CD4-positive, CD25-positive, alpha-beta regulatory T cell (primary cell): ENCODE results near the gene UTRN. TPM values are rescaled to one million over a fixed set of nuclear protein-coding genes. Genes with fewer than 3 reads are reported as not detected.

Experiments
- ATAC-seq, 2 donors: fragments of 150-1000 bp; cut with Tn5 transposase; one replicate each; pipeline ENCODE4 v1.10.0; 2021; ENCODE audit warnings: low read depth in 2 of 2, moderate number of reproducible peaks in 2 of 2, moderate library complexity in 1 of 2
- DNase-seq, 3 donors: peaks; one replicate each; pipeline versions ENCODE4 v3.0.0 to v3.0.0-alpha.2; 2012 to 2022; ENCODE audit warnings: mixed read lengths in 1 of 3
- H3K27ac ChIP-seq: one replicate; pipeline ENCODE4 v1.7.0; 2013; ENCODE audit warnings: mild to moderate bottlenecking, low read length; ENCODE audit not compliant: insufficient read depth, poor library complexity, severe bottlenecking
- H3K27me3 ChIP-seq: one replicate; pipeline ENCODE4 v1.7.0; 2013; ENCODE audit warnings: low read length; ENCODE audit not compliant: control insufficient read depth, insufficient read depth
- H3K36me3 ChIP-seq: one replicate; pipeline ENCODE4 v1.7.0; 2013; ENCODE audit warnings: mild to moderate bottlenecking, low read length, moderate library complexity; ENCODE audit not compliant: control insufficient read depth, insufficient read depth
- H3K4me1 ChIP-seq: 2 replicates; pipeline ENCODE4 v1.7.0; 2013; ENCODE audit warnings: mild to moderate bottlenecking, low read length; ENCODE audit not compliant: insufficient read depth, control insufficient read depth, poor library complexity, severe bottlenecking
- H3K4me3 ChIP-seq: one replicate; pipeline ENCODE4 v1.7.0; 2013; ENCODE audit warnings: low read depth, mild to moderate bottlenecking, low read length, moderate library complexity
- H3K9me3 ChIP-seq, 2 experiments: 1 replicate in 1 of 2; 2 replicates in 1 of 2; pipeline ENCODE4 v1.7.0; 2013; ENCODE audit warnings: low read length in 2 of 2, mild to moderate bottlenecking in 1 of 2, moderate library complexity in 1 of 2; ENCODE audit not compliant: control insufficient read depth in 2 of 2
- H3K27ac Mint-ChIP-seq, 3 donors: one replicate each; pipeline ENCODE4 v1.8.0; 2020 to 2022; ENCODE audit warnings: mild to moderate bottlenecking in 3 of 3, mixed read lengths in 3 of 3, moderate library complexity in 2 of 3
- H3K27me3 Mint-ChIP-seq: one replicate; pipeline ENCODE4 v1.8.0; 2022; ENCODE audit warnings: mild to moderate bottlenecking, mixed read lengths
- H3K36me3 Mint-ChIP-seq: one replicate; pipeline ENCODE4 v1.8.0; 2020; ENCODE audit warnings: mixed read lengths
- H3K4me1 Mint-ChIP-seq, 4 donors: one replicate each; pipeline ENCODE4 v1.8.0; 2020 to 2022; ENCODE audit warnings: mixed read lengths in 4 of 4, mild to moderate bottlenecking in 1 of 4
- H3K4me3 Mint-ChIP-seq, 4 donors: one replicate each; pipeline ENCODE4 v1.8.0; 2020 to 2022; ENCODE audit warnings: mild to moderate bottlenecking in 4 of 4, mixed read lengths in 4 of 4, moderate library complexity in 3 of 4
- H3K9me3 Mint-ChIP-seq, 7 donors: one replicate each; pipeline ENCODE4 v1.8.0; 2020 to 2022; ENCODE audit warnings: mixed read lengths in 7 of 7, mild to moderate bottlenecking in 3 of 7, moderate library complexity in 2 of 7
- polyA plus RNA-seq, 4 donors: library from polyadenylated mRNA; unstranded; fragments of 300-500 nt; fragmentation: Illumina TruSeq; gene quantifications; one replicate each; pipeline ENCODE4 v1.2.3, GENCODE V29; 2021
- total RNA-seq: library from RNA; stranded (reverse); gene quantifications from one replicate; pipeline ENCODE4 v1.2.3, GENCODE V29; 2022

UTRN gene
- total and polyA plus RNA-seq, 5 donors from 2014 or later = 34.9 to 297 (median 38.2) TPM

GRCh38 chr6:144295981-144296767 is 11.0 kb downstream of the UTRN start:
- Mint-ChIP-seq H3K36me3 (no peaks in the 10 kb centered on the region), H3K9me3 (no peaks in the 10 kb centered on the region), H3K4me1 (peaks cover 4 to 10% (median 7%) of the 10 kb centered on the region in 4 donors), H3K27ac (no peak overlapping the region), H3K4me3 (no peak overlapping the region), H3K27me3 (no peaks in the 10 kb centered on the region)
- Histone ChIP-seq H3K36me3 (no peaks in the 10 kb centered on the region), H3K4me3 (no peak overlapping the region), H3K27ac (no peak overlapping the region), H3K9me3 (no peaks in the 10 kb centered on the region), H3K4me1 (no peaks in the 10 kb centered on the region), H3K27me3 (no peaks in the 10 kb centered on the region)
- DNase-seq = no peak
- no peak for ATAC-seq

DNA sequence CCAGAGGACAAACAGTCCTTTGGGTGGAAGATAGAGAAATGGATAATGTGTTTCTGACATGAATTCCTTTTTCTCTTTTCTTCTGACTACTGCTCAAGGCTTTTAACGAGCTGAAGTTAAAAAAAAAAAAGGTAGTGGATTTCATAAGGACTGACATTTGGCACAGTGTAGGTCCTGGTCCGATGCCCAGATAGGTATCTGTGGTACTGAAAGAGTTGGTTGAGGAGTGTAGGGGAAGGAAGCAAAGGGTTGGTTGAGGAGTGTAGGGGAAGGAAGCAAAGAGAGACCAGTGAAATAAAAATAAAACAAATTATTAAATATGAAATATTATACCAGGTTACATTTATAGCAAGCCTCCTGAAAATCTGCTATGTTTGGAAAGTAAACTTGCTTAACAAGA is 11.8 kb downstream of the UTRN start:
- Mint-ChIP-seq H3K4me3 (no peak overlapping the region), H3K36me3 (no peaks in the 10 kb centered on the region), H3K27me3 (no peaks in the 10 kb centered on the region), H3K27ac (no peak overlapping the region), H3K4me1 (peaks cover 4 to 10% (median 6%) of the 10 kb centered on the region in 4 donors), H3K9me3 (no peaks in the 10 kb centered on the region)
- ATAC-seq = no peak
- H3K27me3 ChIP-seq = no peaks in the 10 kb centered on the region
- H3K4me1 ChIP-seq = no peaks in the 10 kb centered on the region
- no peak overlapping the region for H3K4me3 ChIP-seq
- no peak overlapping the region for H3K27ac ChIP-seq
- no peaks in the 10 kb centered on the region for H3K36me3 ChIP-seq
- no peak for DNase-seq
- H3K9me3 ChIP-seq = no peaks in the 10 kb centered on the region

- ATAC-seq = no peak
- Histone ChIP-seq H3K4me1 (no peaks in the 10 kb centered on the region), H3K36me3 (no peaks in the 10 kb centered on the region), H3K27me3 (no peaks in the 10 kb centered on the region), H3K9me3 (no peaks in the 10 kb centered on the region), H3K27ac (no peak overlapping the region), H3K4me3 (no peak overlapping the region)
- Mint-ChIP-seq H3K27me3 (no peaks in the 10 kb centered on the region), H3K36me3 (no peaks in the 10 kb centered on the region), H3K9me3 (no peaks in the 10 kb centered on the region), H3K4me1 (peaks cover 4 to 10% (median 6%) of the 10 kb centered on the region in 4 donors), H3K4me3 (no peak overlapping the region), H3K27ac (no peak overlapping the region)
- no peak for DNase-seq
Measured at GRCh38 chr6:144297511-144298100, 12.5 kb downstream of the UTRN start.

DNA sequence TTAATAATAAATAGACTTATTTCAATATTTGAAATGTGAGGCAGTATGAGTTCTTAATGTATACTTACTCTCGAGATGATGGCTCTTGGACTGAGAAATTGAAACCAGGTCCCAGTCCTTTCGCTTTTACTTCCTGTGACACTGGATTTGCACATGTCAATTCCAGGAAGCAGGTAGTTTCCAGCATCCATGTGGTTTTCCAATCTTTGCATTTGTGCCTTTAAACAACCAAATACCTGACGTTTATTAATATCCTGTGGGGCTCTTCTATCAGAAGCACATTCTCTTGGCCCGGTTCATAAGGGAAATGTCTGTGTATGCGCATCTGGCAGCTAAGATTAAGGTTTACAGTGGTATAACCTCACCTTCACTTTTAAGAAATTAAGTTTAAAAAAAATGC is 13.1 kb downstream of the UTRN start:
- no peaks in the 10 kb centered on the region for H3K4me1 ChIP-seq
- no peaks in the 10 kb centered on the region for H3K9me3 ChIP-seq
- H3K27ac ChIP-seq = no peak overlapping the region
- H3K27me3 ChIP-seq = no peaks in the 10 kb centered on the region
- no peak overlapping the region for H3K4me3 ChIP-seq
- DNase-seq (no peak), ATAC-seq (no peak)
- H3K36me3 ChIP-seq = no peaks in the 10 kb centered on the region
- no peak overlapping the region for H3K4me3 Mint-ChIP-seq
- no peak overlapping the region for H3K27ac Mint-ChIP-seq
- no peaks in the 10 kb centered on the region for H3K36me3 Mint-ChIP-seq
- no peaks in the 10 kb centered on the region for H3K27me3 Mint-ChIP-seq
- H3K9me3 Mint-ChIP-seq = no peaks in the 10 kb centered on the region
- H3K4me1 Mint-ChIP-seq = peaks cover 4 to 11% (median 8%) of the 10 kb centered on the region in 4 donors

DNA sequence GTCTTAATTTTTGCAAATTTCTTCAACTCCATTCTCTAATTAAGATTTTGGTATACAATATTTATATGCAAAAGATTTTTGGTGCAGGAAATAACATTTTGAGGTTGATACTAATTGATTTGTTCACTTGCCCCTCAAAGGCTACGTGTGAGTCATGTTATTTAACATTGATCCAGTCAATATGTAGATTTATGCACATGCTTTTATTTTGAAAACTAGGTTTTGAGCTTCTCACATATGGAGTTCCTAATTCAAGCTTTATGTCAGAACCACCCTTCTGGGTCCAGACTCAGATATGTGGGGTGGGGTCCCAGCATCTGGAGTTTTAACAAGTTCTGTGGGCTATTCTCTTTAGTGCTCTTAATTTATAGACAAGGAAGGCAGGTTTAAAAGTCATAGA is 13.8 kb downstream of the UTRN start:
- Histone ChIP-seq H3K27me3 (no peaks in the 10 kb centered on the region), H3K27ac (no peak overlapping the region), H3K4me3 (no peak overlapping the region), H3K36me3 (no peaks in the 10 kb centered on the region), H3K4me1 (no peaks in the 10 kb centered on the region), H3K9me3 (no peaks in the 10 kb centered on the region)
- no peak overlapping the region for H3K4me3 Mint-ChIP-seq
- no peaks in the 10 kb centered on the region for H3K9me3 Mint-ChIP-seq
- DNase-seq (no peak), ATAC-seq (no peak)
- no peaks in the 10 kb centered on the region for H3K27me3 Mint-ChIP-seq
- no peaks in the 10 kb centered on the region for H3K36me3 Mint-ChIP-seq
- H3K27ac Mint-ChIP-seq = no peak overlapping the region
- peaks cover 4 to 11% (median 8%) of the 10 kb centered on the region in 4 donors for H3K4me1 Mint-ChIP-seq

DNA sequence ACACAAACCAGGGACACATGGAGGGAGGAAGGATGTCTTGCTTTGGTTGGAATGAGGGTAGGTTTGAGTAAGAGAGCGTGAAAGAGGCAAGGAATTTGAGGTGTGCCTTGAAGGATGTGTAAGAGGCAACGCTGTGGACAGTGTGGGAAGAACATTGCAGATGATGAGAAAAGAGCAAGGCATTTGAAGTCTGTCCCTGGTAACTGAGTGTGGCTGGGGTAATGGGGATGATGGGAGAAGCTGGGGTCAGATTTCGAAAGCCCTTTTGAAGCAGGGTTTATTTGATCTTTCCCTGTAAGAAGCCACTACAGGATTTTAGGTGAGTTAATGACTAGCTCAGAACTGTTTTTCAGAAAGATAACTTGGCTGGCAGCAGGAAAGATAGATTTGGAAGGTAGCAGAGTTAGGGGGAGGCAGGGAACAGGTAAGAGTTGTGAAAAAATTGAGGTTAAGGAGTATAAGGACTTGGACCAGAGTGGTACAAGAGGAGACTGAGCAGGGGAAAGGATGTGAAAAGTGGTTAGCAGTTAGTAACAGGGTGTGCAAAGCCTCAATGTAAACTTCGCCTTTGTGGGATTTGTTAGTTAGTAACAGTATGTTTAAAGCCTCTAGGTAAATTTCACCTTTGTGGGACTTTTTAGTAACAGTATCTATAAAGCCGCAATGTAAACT is 17.7 kb downstream of the UTRN start:
- Histone ChIP-seq H3K27ac (no peak overlapping the region), H3K36me3 (no peaks in the 10 kb centered on the region), H3K4me1 (peaks cover 12% of the 10 kb centered on the region), H3K27me3 (no peaks in the 10 kb centered on the region), H3K9me3 (no peaks in the 10 kb centered on the region), H3K4me3 (no peak overlapping the region)
- ATAC-seq (no peak), DNase-seq (no peak)
- no peaks in the 10 kb centered on the region for H3K36me3 Mint-ChIP-seq
- H3K4me3 Mint-ChIP-seq = no peak overlapping the region
- H3K27me3 Mint-ChIP-seq = no peaks in the 10 kb centered on the region
- peaks cover 4 to 24% (median 15%) of the 10 kb centered on the region in 4 donors for H3K4me1 Mint-ChIP-seq
- H3K9me3 Mint-ChIP-seq = no peaks in the 10 kb centered on the region
- no peak overlapping the region for H3K27ac Mint-ChIP-seq

DNA sequence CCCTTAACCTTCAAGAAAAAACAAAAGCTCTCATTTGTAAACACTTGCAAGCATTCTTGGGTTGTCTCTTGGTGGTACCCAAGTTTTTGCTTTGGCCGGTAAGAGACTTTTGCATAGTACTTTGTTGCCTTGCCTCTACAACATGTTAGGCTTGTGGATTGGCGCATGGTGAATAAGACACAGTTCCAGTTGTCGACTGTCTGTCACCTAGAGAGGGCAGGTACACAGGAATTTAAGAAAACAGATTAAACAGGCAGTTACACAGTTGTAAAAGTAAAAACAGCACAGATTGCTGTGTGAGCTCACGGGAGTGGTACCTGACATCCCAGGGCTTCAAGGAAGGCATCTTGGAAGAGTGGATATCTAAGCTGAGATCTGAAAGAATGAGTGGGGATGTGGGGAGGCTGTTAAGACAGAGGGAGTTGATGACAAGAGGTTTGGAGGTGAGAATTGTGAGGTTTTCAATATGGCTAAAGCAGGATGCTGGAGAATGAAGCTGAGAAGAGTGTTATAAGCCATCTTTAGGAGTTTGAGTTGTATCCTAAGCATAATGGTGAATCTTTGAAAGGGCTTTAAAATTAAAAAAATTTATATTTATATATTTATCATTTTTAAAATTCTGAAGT is 19.2 kb downstream of the UTRN start:
- no peak for ATAC-seq

More for the DNA sequence above, 19.2 kb downstream of the UTRN start:
- DNase-seq = no peak
- Mint-ChIP-seq H3K4me3 (peak overlapping the region in 1 of 4 donors; percentile 47), H3K4me1 (peaks cover 5 to 20% (median 16%) of the 10 kb centered on the region in 4 donors), H3K9me3 (no peaks in the 10 kb centered on the region), H3K36me3 (no peaks in the 10 kb centered on the region), H3K27ac (peak overlapping the region in 1 of 3 donors; percentile 39), H3K27me3 (no peaks in the 10 kb centered on the region)
- Histone ChIP-seq H3K4me3 (no peak overlapping the region), H3K36me3 (no peaks in the 10 kb centered on the region), H3K27me3 (no peaks in the 10 kb centered on the region), H3K4me1 (peaks cover 12% of the 10 kb centered on the region), H3K27ac (no peak overlapping the region), H3K9me3 (no peaks in the 10 kb centered on the region)
